SU-DHL-6 (cell line): ENCODE data around the gene C2orf15.

ENCODE experiments used
- H2AFZ ChIP-seq: fragments of 200-600 bp; sonication (generic); 2 replicates; pipeline ENCODE4 v1.6.1; 2014; ENCODE audit warnings: low read depth, mild to moderate bottlenecking, moderate library complexity, mixed read lengths, antibody characterized with exemption, low read length; ENCODE audit not compliant: severe bottlenecking
- H3F3A ChIP-seq: fragments of 200-600 bp; shearing (Covaris generic); 2 replicates; pipeline ENCODE4 v1.6.0; 2016; ENCODE audit warnings: antibody characterized with exemption, mild to moderate bottlenecking; ENCODE audit not compliant: insufficient read depth
- H3K27ac ChIP-seq: fragments of 200-600 bp; sonication (generic); 2 replicates; pipeline ENCODE4 v1.5.1; 2016; ENCODE audit warnings: low read depth, mild to moderate bottlenecking, low read length, moderate library complexity, mixed read lengths
- H3K27me3 ChIP-seq: fragments of 200-600 bp; sonication (generic), shearing (Covaris generic); 2 replicates; pipeline ENCODE4 v1.6.0; 2014; ENCODE audit warnings: mild to moderate bottlenecking, low read length
- H3K36me3 ChIP-seq: fragments of 200-600 bp; sonication (generic); 2 replicates; pipeline ENCODE4 v1.6.1; 2014; ENCODE audit warnings: mild to moderate bottlenecking, low read length, mixed read lengths
- H3K4me2 ChIP-seq: fragments of 300-600, 200-600 bp; shearing (Covaris generic), sonication (generic); 2 replicates; pipeline ENCODE4 v1.6.0; 2014; ENCODE audit warnings: low read length, low read depth, mild to moderate bottlenecking; ENCODE audit not compliant: poor library complexity, severe bottlenecking
- H3K4me3 ChIP-seq: fragments of 200-600 bp; sonication (generic); 2 replicates; pipeline ENCODE4 v1.5.1; 2014; ENCODE audit warnings: antibody characterized with exemption, low read length, mild to moderate bottlenecking, mixed read lengths; ENCODE audit not compliant: insufficient read depth, poor library complexity, severe bottlenecking
- H3K79me2 ChIP-seq: fragments of 200-600 bp; sonication (generic); 2 replicates; pipeline ENCODE4 v1.6.1; 2014; ENCODE audit warnings: mild to moderate bottlenecking, low read length, moderate library complexity; ENCODE audit not compliant: insufficient read depth
- H3K9ac ChIP-seq: fragments of 200-600 bp; sonication (generic); 2 replicates; pipeline ENCODE4 v1.7.0; 2014; ENCODE audit warnings: mild to moderate bottlenecking, low read length
- H3K9me2 ChIP-seq: fragments of 200-600 bp; sonication (generic); replicated peaks from 2 replicates; pipeline ENCODE4 v1.6.1; 2014; ENCODE audit warnings: low read length; ENCODE audit not compliant: insufficient read depth
- H3K9me3 ChIP-seq: fragments of 200-600 bp; sonication (generic); 2 replicates; pipeline ENCODE4 v1.6.1; 2014; ENCODE audit warnings: low read length, mixed read lengths; ENCODE audit not compliant: insufficient read depth
- H4K20me1 ChIP-seq: fragments of 200-600 bp; sonication (generic); 2 replicates; pipeline ENCODE4 v1.6.1; 2014; ENCODE audit warnings: low read depth, mild to moderate bottlenecking, antibody characterized with exemption, low read length, moderate library complexity, mixed read lengths
- EZH2phosphoT487 ChIP-seq: fragments of 200-600 bp; sonication (generic), shearing (Covaris generic); conservative IDR thresholded peaks from 2 replicates; pipeline ENCODE4 v1.6.1; 2018; ENCODE audit warnings: mild to moderate bottlenecking, antibody characterized with exemption, low read length, moderate library complexity, mixed read lengths
- TF ChIP-seq, protein P1 (sequence below): fragments of 200-600 bp; sonication (generic); IDR thresholded peaks from one replicate; pipeline ENCODE4 v1.5.1; 2017; ENCODE audit warnings: antibody characterized with exemption, mild to moderate bottlenecking, low read length, moderate library complexity; ENCODE audit not compliant: insufficient read depth, poor library complexity, severe bottlenecking

The C2orf15 gene

DNA sequence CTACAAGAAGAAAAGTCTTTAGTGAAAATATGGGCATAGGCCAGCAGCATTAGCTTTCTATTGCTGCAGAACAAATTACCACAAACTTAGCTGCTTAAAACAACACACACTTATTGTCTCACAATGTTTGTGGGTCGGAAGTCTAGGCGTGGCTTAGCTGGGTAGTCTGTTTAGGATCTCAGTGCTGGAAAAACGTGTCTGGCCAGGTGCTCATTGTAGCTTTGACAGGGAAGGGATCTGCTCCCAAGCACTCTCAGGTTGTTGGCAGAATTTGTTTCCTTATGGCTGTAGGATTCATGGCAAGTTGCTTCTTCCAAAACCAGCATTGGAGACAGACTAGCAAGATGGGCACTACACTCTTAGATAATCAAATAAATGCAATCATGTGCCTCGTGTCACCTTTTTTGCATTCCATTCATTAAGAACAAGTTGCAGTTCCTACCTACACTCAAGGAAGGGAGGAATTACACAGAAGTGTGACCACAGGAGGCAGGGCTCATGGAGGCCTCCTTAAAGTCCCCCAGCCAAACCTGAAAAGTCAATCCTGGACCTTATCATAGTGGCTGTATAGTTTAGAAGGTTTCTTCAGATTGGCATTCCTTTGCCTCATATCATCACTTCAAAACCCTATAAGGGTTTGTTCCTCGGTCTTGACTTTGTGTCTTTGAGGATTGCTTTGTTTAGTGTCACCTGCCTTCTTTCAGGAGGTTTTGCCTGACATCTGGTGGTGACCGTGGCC, 56.8 kb downstream of the C2orf15 start:
- Histone ChIP-seq H3K36me3 (peaks cover 14% of the 10 kb centered on the region; the same call in 1 of the 2 replicates), H3K9me2 (no peaks in the 10 kb centered on the region), H3K4me3 (no peak overlapping the region), H3K9me3 (no peaks in the 10 kb centered on the region), H3F3A (no peaks in the 10 kb centered on the region), H3K9ac (no peak overlapping the region), H2AFZ (no peak overlapping the region), H3K79me2 (no peaks in the 10 kb centered on the region), H4K20me1 (no peaks in the 10 kb centered on the region), H3K4me2 (no peak overlapping the region), H3K27ac (no peak overlapping the region), H3K27me3 (no peaks in the 10 kb centered on the region)
- TF ChIP-seq, protein P1, sequence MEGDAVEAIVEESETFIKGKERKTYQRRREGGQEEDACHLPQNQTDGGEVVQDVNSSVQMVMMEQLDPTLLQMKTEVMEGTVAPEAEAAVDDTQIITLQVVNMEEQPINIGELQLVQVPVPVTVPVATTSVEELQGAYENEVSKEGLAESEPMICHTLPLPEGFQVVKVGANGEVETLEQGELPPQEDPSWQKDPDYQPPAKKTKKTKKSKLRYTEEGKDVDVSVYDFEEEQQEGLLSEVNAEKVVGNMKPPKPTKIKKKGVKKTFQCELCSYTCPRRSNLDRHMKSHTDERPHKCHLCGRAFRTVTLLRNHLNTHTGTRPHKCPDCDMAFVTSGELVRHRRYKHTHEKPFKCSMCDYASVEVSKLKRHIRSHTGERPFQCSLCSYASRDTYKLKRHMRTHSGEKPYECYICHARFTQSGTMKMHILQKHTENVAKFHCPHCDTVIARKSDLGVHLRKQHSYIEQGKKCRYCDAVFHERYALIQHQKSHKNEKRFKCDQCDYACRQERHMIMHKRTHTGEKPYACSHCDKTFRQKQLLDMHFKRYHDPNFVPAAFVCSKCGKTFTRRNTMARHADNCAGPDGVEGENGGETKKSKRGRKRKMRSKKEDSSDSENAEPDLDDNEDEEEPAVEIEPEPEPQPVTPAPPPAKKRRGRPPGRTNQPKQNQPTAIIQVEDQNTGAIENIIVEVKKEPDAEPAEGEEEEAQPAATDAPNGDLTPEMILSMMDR: no peak
- no peak for TF ChIP-seq EZH2phosphoT487

- Histone ChIP-seq H3K36me3 (peaks cover 8% of the 10 kb centered on the region; the same call in 1 of the 2 replicates), H3K4me3 (no peak overlapping the region), H3K9ac (no peak overlapping the region), H3K79me2 (no peaks in the 10 kb centered on the region), H3K4me2 (no peak overlapping the region), H3K9me2 (no peaks in the 10 kb centered on the region), H4K20me1 (no peaks in the 10 kb centered on the region), H2AFZ (no peak overlapping the region), H3F3A (no peaks in the 10 kb centered on the region), H3K27ac (no peak overlapping the region), H3K27me3 (no peaks in the 10 kb centered on the region), H3K9me3 (no peaks in the 10 kb centered on the region)
- TF ChIP-seq EZH2phosphoT487: no peak
- TF ChIP-seq, protein P1: no peak
These were observed 58.7 kb downstream of the C2orf15 start for GRCh38 chr2:99200076-99200800.
